Mesothelial cell of epicardium (in vitro differentiated cells): ENCODE data around the gene DENND10. TPM values are rescaled to one million over a fixed set of nuclear protein-coding genes. Genes with fewer than 3 reads are reported as not detected.
A peak's percentile ranks its signal among the peaks of the same experiment; 100 is the strongest.
"Not testable (repeated sequence)": the region's sequence is repeated elsewhere in the genome, so short reads cannot be mapped to it uniquely, and the experiment has no call there.

ENCODE experiments used
- DNase-seq, 2 experiments: peaks; one replicate each; pipeline ENCODE4 v3.0.0; 2021; ENCODE audit warnings: low spot score in 2 of 2; ENCODE audit not compliant: unreplicated experiment in 2 of 2
- H3K27ac Mint-ChIP-seq: 2 replicates; pipeline ENCODE4 v1.8.0; 2021; ENCODE audit warnings: mixed read lengths
- H3K27me3 Mint-ChIP-seq: 2 replicates; pipeline ENCODE4 v1.8.0; 2021; ENCODE audit warnings: low read depth, mixed read lengths
- H3K36me3 Mint-ChIP-seq: 2 replicates; pipeline ENCODE4 v1.8.0; 2021; ENCODE audit warnings: mixed read lengths
- H3K4me1 Mint-ChIP-seq: 2 replicates; pipeline ENCODE4 v1.8.0; 2021; ENCODE audit warnings: mixed read lengths
- H3K4me3 Mint-ChIP-seq: 2 replicates; pipeline ENCODE4 v1.8.0; 2021; ENCODE audit warnings: mild to moderate bottlenecking, moderate library complexity, mixed read lengths
- H3K9me3 Mint-ChIP-seq: 2 replicates; pipeline ENCODE4 v1.8.0; 2021; ENCODE audit warnings: mixed read lengths
- CTCF ChIP-seq: fragments of 200-600 bp; sonication (generic); IDR thresholded peaks from one replicate; pipeline ENCODE4 v1.5.0; 2021; ENCODE audit warnings: antibody characterized with exemption; ENCODE audit not compliant: unreplicated experiment
- total RNA-seq: library from RNA; stranded (reverse); gene quantifications from 3 replicates; pipeline ENCODE4 v1.2.1, GENCODE V29; 2021

The DENND10 gene
- total RNA-seq, 1 donor from 2014 or later = 39.6 TPM

GRCh38 chr10:119103241-119103902 lies 541 bp upstream of the DENND10 start:
- peaks cover 8% of the 10 kb centered on the region for H3K4me1 Mint-ChIP-seq
- no peak for DNase-seq
- no peaks in the 10 kb centered on the region for H3K27me3 Mint-ChIP-seq
- H3K27ac Mint-ChIP-seq = no peak overlapping the region
- H3K4me3 Mint-ChIP-seq = peak overlapping the region; percentile 61
- no peaks in the 10 kb centered on the region for H3K9me3 Mint-ChIP-seq
- H3K36me3 Mint-ChIP-seq = peaks cover 6% of the 10 kb centered on the region
- no peak for TF ChIP-seq CTCF

DNA sequence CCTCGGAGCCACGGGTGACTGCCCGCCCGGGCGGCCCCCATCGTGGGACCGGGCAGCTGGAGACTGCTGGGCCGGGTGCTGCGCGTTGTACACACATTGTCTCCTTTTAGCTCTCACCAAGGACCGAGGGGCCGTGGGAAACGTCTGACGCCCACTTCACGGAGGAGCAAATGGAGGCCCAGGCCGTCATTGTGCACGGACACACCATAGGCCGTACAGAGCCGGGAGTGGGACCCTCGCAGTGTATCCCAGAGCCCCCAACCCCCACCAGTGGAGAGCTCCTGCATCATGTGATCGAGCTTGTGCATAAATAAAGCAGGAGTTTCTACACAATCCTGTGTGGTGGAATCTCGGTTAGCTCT lies 722 bp downstream of the DENND10 start:
- H3K4me1 Mint-ChIP-seq = peaks cover 8% of the 10 kb centered on the region
- H3K4me3 Mint-ChIP-seq = peak overlapping the region; percentile 74
- H3K27ac Mint-ChIP-seq = no peak overlapping the region
- H3K36me3 Mint-ChIP-seq = peaks cover 6% of the 10 kb centered on the region
- no peak for DNase-seq
- H3K9me3 Mint-ChIP-seq = no peaks in the 10 kb centered on the region
- H3K27me3 Mint-ChIP-seq = no peaks in the 10 kb centered on the region
- TF ChIP-seq CTCF = no peak

DNA sequence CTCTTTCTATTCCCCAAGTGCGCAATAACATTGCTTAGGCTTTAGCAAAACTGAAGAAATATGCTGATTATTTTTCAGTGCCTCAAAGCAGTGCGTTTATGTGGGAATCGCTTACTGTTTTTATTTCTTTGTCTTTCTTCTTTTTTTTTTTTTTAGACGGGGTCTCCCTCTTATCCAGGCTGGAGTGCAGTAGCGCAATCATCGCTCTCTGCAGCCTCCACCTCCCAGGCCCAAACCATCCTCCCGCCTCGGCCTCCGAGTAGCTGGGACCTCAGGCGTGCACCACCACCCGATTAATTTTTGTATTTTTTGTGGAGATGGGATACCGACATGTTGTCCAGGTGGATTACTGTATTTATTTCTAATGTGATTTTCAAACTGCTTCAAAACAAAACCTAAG lies 1.2 kb downstream of the DENND10 start:
- H3K9me3 Mint-ChIP-seq = no peaks in the 10 kb centered on the region
- no peak for DNase-seq
- H3K4me1 Mint-ChIP-seq = peaks cover 8% of the 10 kb centered on the region
- TF ChIP-seq CTCF = no peak
- H3K27me3 Mint-ChIP-seq = no peaks in the 10 kb centered on the region
- peak overlapping the region; percentile 74 for H3K4me3 Mint-ChIP-seq
- H3K36me3 Mint-ChIP-seq = peaks cover 10% of the 10 kb centered on the region
- H3K27ac Mint-ChIP-seq = no peak overlapping the region

DNA sequence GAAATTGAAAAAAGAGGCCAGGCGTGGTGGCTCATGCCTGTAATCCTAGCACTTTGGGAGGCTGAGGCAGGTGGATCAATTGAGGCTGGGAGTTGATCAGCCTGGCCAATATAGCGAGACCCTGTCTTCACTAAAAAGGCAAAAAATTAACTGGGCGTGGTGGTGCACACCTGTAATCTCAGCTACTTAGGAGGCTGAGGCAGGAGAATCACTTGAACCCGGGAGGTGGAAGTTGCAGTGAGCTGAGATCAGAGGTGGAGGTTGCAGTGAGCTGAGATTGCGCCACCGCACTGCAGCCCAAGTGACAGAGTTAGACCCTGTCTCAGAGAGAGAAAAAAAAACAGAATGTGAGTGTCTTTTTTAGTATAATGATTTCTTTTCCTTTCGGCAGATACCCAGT lies 2.0 kb downstream of the DENND10 start:
- not testable (repeated sequence) for H3K27me3 Mint-ChIP-seq, DNase-seq, H3K4me1 Mint-ChIP-seq, H3K27ac Mint-ChIP-seq, H3K36me3 Mint-ChIP-seq, H3K9me3 Mint-ChIP-seq
- H3K4me3 Mint-ChIP-seq = peak overlapping the region; percentile 22

GRCh38 chr10:119107106-119107505 lies 3.2 kb downstream of the DENND10 start:
- not testable (repeated sequence) for H3K4me1 Mint-ChIP-seq, H3K27me3 Mint-ChIP-seq, H3K4me3 Mint-ChIP-seq, H3K9me3 Mint-ChIP-seq, H3K27ac Mint-ChIP-seq, DNase-seq
- peaks cover 15% of the 10 kb centered on the region for H3K36me3 Mint-ChIP-seq

DNA sequence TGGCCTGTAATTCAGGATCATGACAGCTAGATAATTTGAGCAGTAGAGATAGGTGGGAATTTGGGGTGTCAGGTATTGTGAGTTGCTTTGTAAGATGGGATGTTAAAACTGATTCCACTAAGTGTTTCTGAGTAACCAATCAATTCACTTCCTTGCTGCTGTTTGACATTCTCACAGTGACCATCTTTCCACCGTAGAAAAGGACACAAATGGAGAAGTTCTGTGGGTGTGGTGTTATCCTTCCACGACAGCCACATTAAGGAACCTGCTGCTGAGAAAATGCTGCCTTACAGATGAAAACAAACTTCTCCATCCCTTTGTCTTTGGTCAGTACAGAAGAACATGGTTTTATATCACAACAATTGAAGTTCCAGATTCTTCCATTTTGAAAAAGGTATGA lies 3.9 kb downstream of the DENND10 start:
- not testable (repeated sequence) for H3K9me3 Mint-ChIP-seq, DNase-seq, H3K4me3 Mint-ChIP-seq, H3K27me3 Mint-ChIP-seq, H3K27ac Mint-ChIP-seq, H3K4me1 Mint-ChIP-seq
- peaks cover 17% of the 10 kb centered on the region for H3K36me3 Mint-ChIP-seq

DNA sequence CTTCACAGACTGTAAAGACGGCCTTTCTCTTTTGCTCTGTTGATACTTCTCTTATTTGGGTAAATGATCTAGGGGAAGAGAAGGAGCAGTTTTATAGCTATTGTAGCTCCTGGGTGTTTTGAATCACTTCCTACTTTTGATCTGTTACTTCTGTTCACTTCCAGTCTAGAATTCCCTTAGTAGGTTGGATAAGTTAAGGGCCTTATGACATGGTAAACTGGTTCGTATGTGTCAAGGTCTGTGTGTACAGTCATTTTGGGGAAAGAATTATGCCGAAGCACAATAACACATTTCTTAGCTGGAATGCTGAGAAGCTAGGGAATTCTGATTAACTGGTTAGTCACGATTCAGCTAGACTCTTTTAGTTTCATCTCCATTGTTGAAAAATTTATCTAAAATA lies 8.1 kb downstream of the DENND10 start:
- no peak for DNase-seq
- Mint-ChIP-seq H3K4me1 (peaks cover 2% of the 10 kb centered on the region), H3K4me3 (no peak overlapping the region), H3K27ac (no peak overlapping the region), H3K36me3 (peaks cover 35% of the 10 kb centered on the region), H3K9me3 (no peaks in the 10 kb centered on the region), H3K27me3 (no peaks in the 10 kb centered on the region)
- no peak for TF ChIP-seq CTCF
